ENCODE results near the gene CACNA1B. TPM values are rescaled to one million over a fixed set of nuclear protein-coding genes. Genes with fewer than 3 reads are reported as not detected.

The CACNA1B gene
- total and polyA plus RNA-seq, 2 experiments from 2014 or later = 0.39 to 0.60 TPM

GRCh38 chr9:138072161-138072842, 194.7 kb downstream of the CACNA1B start:
- H3K27ac ChIP-seq = no peak overlapping the region
- no peak overlapping the region for H3K4me3 ChIP-seq
- no peaks in the 10 kb centered on the region for H3K9me3 ChIP-seq (ENCODE audit: low read depth)
- H3K4me1 ChIP-seq (ENCODE audit: low read depth) = no peaks in the 10 kb centered on the region
- no peak for TF ChIP-seq CTCF (IDR thresholded peaks at IDR 0.05; ENCODE audit: low read depth, low read length)
- H3K36me3 ChIP-seq = no peaks in the 10 kb centered on the region
- H3K27me3 ChIP-seq = no peaks in the 10 kb centered on the region
- no peak for DNase-seq (ENCODE audit: low read depth in 1 of 2, low spot score in 1 of 2)

GRCh38 chr9:138072897-138073296, 195.3 kb downstream of the CACNA1B start:
- no peaks in the 10 kb centered on the region for H3K27me3 ChIP-seq
- H3K36me3 ChIP-seq = no peaks in the 10 kb centered on the region
- no peak overlapping the region for H3K27ac ChIP-seq
- no peak overlapping the region for H3K4me3 ChIP-seq
- no peak for DNase-seq (ENCODE audit: low read depth in 1 of 2, low spot score in 1 of 2)
- no peaks in the 10 kb centered on the region for H3K4me1 ChIP-seq (ENCODE audit: low read depth)
- no peaks in the 10 kb centered on the region for H3K9me3 ChIP-seq (ENCODE audit: low read depth)
- no peak for TF ChIP-seq CTCF (IDR thresholded peaks at IDR 0.05; ENCODE audit: low read depth, low read length)

GRCh38 chr9:138073408-138073807, 195.8 kb downstream of the CACNA1B start:
- TF ChIP-seq CTCF (IDR thresholded peaks at IDR 0.05; ENCODE audit: low read depth, low read length) = no peak

GRCh38 chr9:138073808-138074207, 196.2 kb downstream of the CACNA1B start:
- Histone ChIP-seq H3K9me3 (ENCODE audit: low read depth) (no peaks in the 10 kb centered on the region), H3K4me3 (no peak overlapping the region), H3K36me3 (no peaks in the 10 kb centered on the region), H3K4me1 (ENCODE audit: low read depth) (no peaks in the 10 kb centered on the region), H3K27me3 (no peaks in the 10 kb centered on the region), H3K27ac (no peak overlapping the region)
- DNase-seq (ENCODE audit: low read depth in 1 of 2, low spot score in 1 of 2) = no peak
- TF ChIP-seq CTCF (IDR thresholded peaks at IDR 0.05; ENCODE audit: low read depth, low read length) = no peak

More at GRCh38 chr9:138073408-138073807, 195.8 kb downstream of the CACNA1B start:
- DNase-seq (ENCODE audit: low read depth in 1 of 2, low spot score in 1 of 2) = no peak
- Histone ChIP-seq H3K36me3 (no peaks in the 10 kb centered on the region), H3K27me3 (no peaks in the 10 kb centered on the region), H3K4me3 (no peak overlapping the region), H3K27ac (no peak overlapping the region), H3K9me3 (ENCODE audit: low read depth) (no peaks in the 10 kb centered on the region), H3K4me1 (ENCODE audit: low read depth) (no peaks in the 10 kb centered on the region)

GRCh38 chr9:138074516-138074915, 196.9 kb downstream of the CACNA1B start:
- no peaks in the 10 kb centered on the region for H3K9me3 ChIP-seq (ENCODE audit: low read depth)

More at GRCh38 chr9:138074516-138074915, 196.9 kb downstream of the CACNA1B start:
- DNase-seq (ENCODE audit: low read depth in 1 of 2, low spot score in 1 of 2) = no peak
- Histone ChIP-seq H3K4me1 (ENCODE audit: low read depth) (no peaks in the 10 kb centered on the region), H3K27me3 (no peaks in the 10 kb centered on the region), H3K36me3 (no peaks in the 10 kb centered on the region), H3K4me3 (no peak overlapping the region), H3K27ac (no peak overlapping the region)
- TF ChIP-seq CTCF (IDR thresholded peaks at IDR 0.05; ENCODE audit: low read depth, low read length) = no peak
